GM18526 (cell line): ENCODE results near the gene INHBC.

ENCODE experiments used
- POLR2A ChIP-seq: IDR thresholded peaks from 3 replicates; pipeline ENCODE4 v1.6.1; 2011; ENCODE audit not compliant: insufficient read length; ENCODE audit errors: extremely low read depth

The INHBC gene

GRCh38 chr12:57420482-57420881 is 14.1 kb upstream of the INHBC start:
- TF ChIP-seq POLR2A: no peak

DNA sequence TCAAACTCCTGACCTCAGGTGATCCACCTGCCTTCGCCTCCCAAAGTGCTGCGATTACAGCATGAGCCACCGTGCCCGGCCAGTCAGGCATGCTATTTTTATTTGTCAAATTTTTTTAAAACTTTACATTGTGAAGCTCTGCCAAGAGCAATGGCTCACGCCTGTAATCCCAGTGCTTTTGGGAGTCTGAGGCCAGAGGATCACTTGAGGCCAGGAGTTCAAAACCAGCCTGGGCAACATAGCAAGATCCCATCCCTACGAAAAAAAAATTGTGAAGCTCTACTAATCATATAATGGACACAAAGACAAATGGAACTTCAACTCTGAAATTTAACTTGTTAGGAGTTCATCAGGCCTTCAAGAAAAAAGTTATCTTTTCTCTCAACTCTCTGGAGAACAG is 5.6 kb upstream of the INHBC start:
- no peak for TF ChIP-seq POLR2A

- no peak for TF ChIP-seq POLR2A
These were observed 5.0 kb upstream of the INHBC start for GRCh38 chr12:57429473-57430111.

GRCh38 chr12:57430112-57430930 is 4.3 kb upstream of the INHBC start:
- TF ChIP-seq POLR2A: no peak

- TF ChIP-seq POLR2A: peak; percentile 95
These were observed 3.5 kb upstream of the INHBC start, which contains the start of gene R3HDM2 for GRCh38 chr12:57430931-57431566. R3HDM2 (minus strand) TSS chr12:57431043; CDS start chr12:57310428, 120,615 bp downstream.

- TF ChIP-seq POLR2A: no peak
These were observed 2.9 kb upstream of the INHBC start for GRCh38 chr12:57431654-57432188.

DNA sequence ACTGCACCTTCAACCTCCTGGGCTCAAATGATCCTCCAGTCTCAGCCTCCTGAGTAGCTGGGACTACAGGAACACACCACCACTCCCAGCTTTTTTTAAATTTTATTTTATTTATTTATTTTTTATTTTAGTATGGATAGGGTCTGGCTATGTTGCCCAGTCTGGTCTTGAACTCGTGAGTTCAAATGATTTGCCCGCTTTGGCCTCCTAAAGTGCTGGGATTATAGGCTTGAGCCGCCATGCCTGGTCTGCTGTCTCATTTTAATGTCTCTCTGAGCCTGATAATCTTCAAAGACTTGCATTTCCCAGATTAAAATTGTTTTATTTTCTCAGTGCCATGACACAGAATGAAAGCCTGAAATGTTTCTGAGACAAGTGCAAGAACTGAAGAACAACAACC is 1.2 kb upstream of the INHBC start:
- TF ChIP-seq POLR2A: no peak

GRCh38 chr12:57435293-57435692 is 709 bp downstream of the INHBC start:
- TF ChIP-seq POLR2A: no peak

DNA sequence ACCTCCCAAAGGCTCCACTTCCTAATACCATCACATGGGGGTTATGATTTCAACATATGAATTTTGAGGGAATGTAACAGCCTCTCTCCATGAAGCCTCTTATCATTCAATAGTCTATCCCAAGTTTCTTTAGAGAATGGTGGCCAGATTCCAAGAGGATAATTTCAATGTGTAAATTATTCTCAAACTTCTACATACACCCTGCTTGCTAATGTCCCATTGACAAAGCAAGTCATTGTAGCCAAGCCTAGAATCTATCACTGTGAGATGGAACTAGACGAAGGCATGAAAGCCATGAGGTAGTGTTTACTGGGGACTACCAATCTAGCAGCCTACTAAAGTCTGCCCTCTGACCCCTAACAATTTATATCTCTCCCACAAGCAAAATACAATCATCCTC is 3.8 kb downstream of the INHBC start:
- no peak for TF ChIP-seq POLR2A

GRCh38 chr12:57439762-57440266 is 5.2 kb downstream of the INHBC start:
- no peak for TF ChIP-seq POLR2A

DNA sequence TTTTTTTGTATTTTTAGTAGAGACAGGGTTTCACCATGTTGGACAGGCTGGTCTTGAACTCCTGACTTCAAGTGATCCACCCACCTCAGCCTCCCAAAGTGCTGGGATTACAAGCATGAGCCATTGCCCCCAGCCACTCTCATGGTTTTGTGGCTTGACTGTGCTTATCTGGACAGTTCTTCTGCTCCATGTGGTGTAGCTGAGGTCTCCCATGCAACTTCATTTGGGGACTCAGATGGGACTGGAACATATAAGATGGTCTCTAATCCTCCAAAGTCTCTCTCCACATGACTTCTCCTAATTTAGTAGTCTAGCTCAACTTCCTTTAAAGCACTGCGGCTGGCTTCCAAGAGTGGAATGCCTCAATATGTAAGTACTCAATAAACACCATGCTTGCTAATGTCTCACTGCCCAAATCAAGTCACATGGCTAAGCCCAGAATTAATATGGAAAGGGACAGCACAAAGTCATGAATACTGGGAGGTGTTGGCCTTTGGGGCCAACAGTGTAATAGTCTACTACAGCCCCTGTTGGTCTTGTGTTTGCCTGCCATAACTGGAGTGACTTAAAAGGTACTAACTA is 7.4 kb downstream of the INHBC start:
- TF ChIP-seq POLR2A: no peak

DNA sequence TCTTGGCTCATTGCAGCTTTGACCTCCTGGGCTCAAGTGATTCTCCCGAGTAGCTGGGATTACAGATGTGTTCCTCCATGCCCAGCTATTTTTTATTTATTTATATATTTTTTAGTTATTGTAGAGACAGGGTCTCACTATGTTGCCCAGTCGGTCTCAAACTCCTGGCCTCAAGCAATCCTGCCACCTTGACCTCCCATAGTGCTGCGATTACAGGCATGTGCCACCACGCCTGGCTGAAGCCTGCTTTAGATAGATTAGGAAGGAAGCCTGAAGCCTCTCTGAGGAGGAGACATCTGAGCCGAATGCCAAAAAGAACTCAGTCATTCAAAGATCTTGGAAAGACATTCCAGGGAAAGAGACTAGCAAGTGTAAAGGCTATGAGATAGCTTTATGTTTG is 10.2 kb downstream of the INHBC start:
- no peak for TF ChIP-seq POLR2A

GRCh38 chr12:57446292-57446960 is 11.8 kb downstream of the INHBC start:
- TF ChIP-seq POLR2A: no peak

DNA sequence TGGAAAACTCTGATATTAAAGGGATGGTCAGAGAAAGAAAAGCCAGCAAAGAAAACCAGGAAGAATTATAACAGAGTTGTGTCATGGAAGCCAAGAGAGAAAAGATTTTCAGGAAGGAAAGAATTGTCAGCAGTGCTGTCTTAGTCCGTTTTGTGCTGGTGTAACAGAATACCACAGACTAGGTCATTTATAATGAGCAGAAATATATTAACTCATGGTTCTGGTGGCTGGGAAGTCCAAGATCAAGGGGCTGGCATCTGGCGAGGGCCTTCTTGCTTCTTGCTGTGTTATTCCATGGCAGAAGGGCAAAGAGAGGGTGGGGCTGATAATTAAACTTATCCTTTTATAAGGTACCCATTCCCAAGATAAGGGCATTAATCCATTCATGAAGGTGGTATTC is 14.1 kb downstream of the INHBC start:
- no peak for TF ChIP-seq POLR2A

DNA sequence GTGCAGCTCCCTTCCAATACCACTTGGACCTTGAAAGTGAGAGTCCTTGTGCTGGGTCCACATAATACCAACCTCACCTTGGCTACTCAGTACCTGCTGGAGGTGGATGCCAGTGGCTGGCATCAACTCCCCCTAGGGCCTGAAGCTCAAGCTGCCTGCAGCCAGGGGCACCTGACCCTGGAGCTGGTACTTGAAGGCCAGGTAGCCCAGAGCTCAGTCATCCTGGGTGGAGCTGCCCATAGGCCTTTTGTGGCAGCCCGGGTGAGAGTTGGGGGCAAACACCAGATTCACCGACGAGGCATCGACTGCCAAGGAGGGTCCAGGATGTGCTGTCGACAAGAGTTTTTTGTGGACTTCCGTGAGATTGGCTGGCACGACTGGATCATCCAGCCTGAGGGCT is 14.8 kb downstream of the INHBC start:
- TF ChIP-seq POLR2A: no peak

DNA sequence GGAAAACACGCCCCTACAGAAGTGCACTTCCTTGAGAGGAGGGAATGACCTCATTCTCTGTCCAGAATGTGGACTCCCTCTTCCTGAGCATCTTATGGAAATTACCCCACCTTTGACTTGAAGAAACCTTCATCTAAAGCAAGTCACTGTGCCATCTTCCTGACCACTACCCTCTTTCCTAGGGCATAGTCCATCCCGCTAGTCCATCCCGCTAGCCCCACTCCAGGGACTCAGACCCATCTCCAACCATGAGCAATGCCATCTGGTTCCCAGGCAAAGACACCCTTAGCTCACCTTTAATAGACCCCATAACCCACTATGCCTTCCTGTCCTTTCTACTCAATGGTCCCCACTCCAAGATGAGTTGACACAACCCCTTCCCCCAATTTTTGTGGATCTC is 15.5 kb downstream of the INHBC start:
- no peak for TF ChIP-seq POLR2A
